Large intestine (tissue), 3 donors: ENCODE results near the gene TUBB1. TPM values are rescaled to one million over a fixed set of nuclear protein-coding genes. Genes with fewer than 3 reads are reported as not detected.
"Not testable (repeated sequence)": the region's sequence is repeated elsewhere in the genome, so short reads cannot be mapped to it uniquely, and the experiment has no call there.

Source experiments
- DNase-seq, 2 donors: peaks; one replicate each; pipeline versions ENCODE4 v3.0.0 to v3.0.0-alpha.2; 2013
- H3K27ac ChIP-seq: one replicate; pipeline ENCODE4 v1.5.1; 2013; ENCODE audit warnings: low read length
- H3K27me3 ChIP-seq: 2 replicates; pipeline ENCODE4 v1.6.1; 2013; ENCODE audit warnings: low read length; ENCODE audit not compliant: control insufficient read depth, insufficient read depth
- H3K36me3 ChIP-seq: 2 replicates; pipeline ENCODE4 v1.6.1; 2013; ENCODE audit warnings: low read length; ENCODE audit not compliant: control insufficient read depth, insufficient read depth
- H3K4me1 ChIP-seq: one replicate; pipeline ENCODE4 v1.6.1; 2013; ENCODE audit warnings: low read length; ENCODE audit not compliant: control insufficient read depth, insufficient read depth
- H3K4me3 ChIP-seq: one replicate; pipeline ENCODE4 v1.5.1; 2013; ENCODE audit warnings: low read length
- H3K9me3 ChIP-seq: one replicate; pipeline ENCODE4 v1.6.1; 2013; ENCODE audit warnings: mild to moderate bottlenecking, low read depth, low read length, moderate library complexity; ENCODE audit not compliant: control insufficient read depth
- WGBS: methylation state at CpG from one replicate; pipeline ENCODE4 v1.1.5; 2013; ENCODE audit warnings: low lambda C conversion rate; ENCODE audit not compliant: insufficient coverage; 5-methylcytosine and 5-hydroxymethylcytosine counted together
- polyA plus RNA-seq: library from polyadenylated mRNA; unstranded; fragments of 120-200 nt; gene quantifications from one replicate; pipeline ENCODE4 v1.2.1, GENCODE V29; 2013

The TUBB1 gene
- polyA plus RNA-seq, 1 donor, result 0.52 TPM

- peak; percentile 93 to 97 for DNase-seq
- Histone ChIP-seq H3K4me3 (peak within 1 kb of the TSS; percentile 86), H3K27me3 (no peaks in the 10 kb centered on the region), H3K27ac (peak within 1 kb of the TSS; percentile 92), H3K36me3 (peaks cover 47% of the 10 kb centered on the region), H3K9me3 (no peaks in the 10 kb centered on the region), H3K4me1 (peaks cover 9% of the 10 kb centered on the region)
- WGBS, result no CpG with 5 or more reads among the region's 86 CpGs
These were observed 12.9 kb downstream of the TUBB1 start, which contains the start of gene ATP5F1E for GRCh38 chr20:59032023-59032712. ATP5F1E (minus strand) TSS chr20:59032335; CDS start chr20:59032251, 84 bp downstream.

GRCh38 chr20:59032713-59033059 is 13.5 kb downstream of the TUBB1 start:
- no CpG with 5 or more reads among the region's 13 CpGs for WGBS
- no peaks in the 10 kb centered on the region for H3K9me3 ChIP-seq
- H3K27me3 ChIP-seq, result no peaks in the 10 kb centered on the region
- H3K36me3 ChIP-seq, result peaks cover 47% of the 10 kb centered on the region
- H3K4me3 ChIP-seq, result peak overlapping the region; percentile 68
- H3K4me1 ChIP-seq, result peaks cover 9% of the 10 kb centered on the region
- H3K27ac ChIP-seq, result peak overlapping the region; percentile 84
- no peak for DNase-seq

- Histone ChIP-seq H3K27me3 (no peaks in the 10 kb centered on the region), H3K4me3 (peak overlapping the region; percentile 68), H3K36me3 (peaks cover 48% of the 10 kb centered on the region), H3K27ac (peak overlapping the region; percentile 84), H3K4me1 (peaks cover 9% of the 10 kb centered on the region), H3K9me3 (no peaks in the 10 kb centered on the region)
- 90% methylated on average over 1 of the region's 1 CpG for WGBS
- DNase-seq, result no peak
These were observed 13.9 kb downstream of the TUBB1 start for GRCh38 chr20:59033093-59033492.

GRCh38 chr20:59033616-59034165 is 14.5 kb downstream of the TUBB1 start:
- Histone ChIP-seq H3K9me3 (no peaks in the 10 kb centered on the region), H3K4me1 (peaks cover 9% of the 10 kb centered on the region), H3K4me3 (no peak overlapping the region), H3K27ac (no peak overlapping the region), H3K36me3 (peaks cover 49% of the 10 kb centered on the region), H3K27me3 (no peaks in the 10 kb centered on the region)
- 80% methylated on average over 1 of the region's 2 CpGs for WGBS
- DNase-seq, result no peak

GRCh38 chr20:59035381-59035780 is 16.2 kb downstream of the TUBB1 start:
- Histone ChIP-seq H3K36me3 (peaks cover 42% of the 10 kb centered on the region), H3K9me3 (no peaks in the 10 kb centered on the region), H3K4me1 (peaks cover 14% of the 10 kb centered on the region), H3K27ac (no peak overlapping the region), H3K4me3 (no peak overlapping the region), H3K27me3 (no peaks in the 10 kb centered on the region)
- no peak for DNase-seq
- 100% methylated on average over 1 of the region's 3 CpGs for WGBS

GRCh38 chr20:59037386-59037785 is 18.2 kb downstream of the TUBB1 start:
- H3K36me3 ChIP-seq, result peaks cover 42% of the 10 kb centered on the region
- H3K4me3 ChIP-seq, result no peak overlapping the region
- H3K9me3 ChIP-seq, result no peaks in the 10 kb centered on the region
- WGBS, result no CpG with 5 or more reads among the region's 12 CpGs
- peaks cover 22% of the 10 kb centered on the region for H3K4me1 ChIP-seq
- no peak for DNase-seq
- no peak overlapping the region for H3K27ac ChIP-seq
- no peaks in the 10 kb centered on the region for H3K27me3 ChIP-seq

- no peak for DNase-seq
- Histone ChIP-seq H3K27ac (no peak overlapping the region), H3K27me3 (no peaks in the 10 kb centered on the region), H3K36me3 (peaks cover 42% of the 10 kb centered on the region), H3K9me3 (no peaks in the 10 kb centered on the region), H3K4me3 (no peak overlapping the region), H3K4me1 (peaks cover 23% of the 10 kb centered on the region)
- WGBS, result no CpG with 5 or more reads among the region's 1 CpG
These were observed 20.0 kb downstream of the TUBB1 start for GRCh38 chr20:59039233-59039632.

GRCh38 chr20:59040667-59041066 is 21.4 kb downstream of the TUBB1 start:
- Histone ChIP-seq H3K27me3 (no peaks in the 10 kb centered on the region), H3K36me3 (peaks cover 29% of the 10 kb centered on the region), H3K4me1 (peaks cover 23% of the 10 kb centered on the region), H3K9me3 (no peaks in the 10 kb centered on the region), H3K27ac (peak overlapping the region; percentile 84), H3K4me3 (peak overlapping the region; percentile 94)
- WGBS, result 25% methylated on average over 2 of the region's 5 CpGs
- DNase-seq, result peak; percentile 73 to 89

- H3K4me1 ChIP-seq, result peaks cover 23% of the 10 kb centered on the region
- 100% methylated on average over 2 of the region's 16 CpGs for WGBS
- not testable (repeated sequence) for H3K27me3 ChIP-seq
These were observed 22.3 kb downstream of the TUBB1 start for GRCh38 chr20:59041487-59041886.

GRCh38 chr20:59042151-59042795 is 23.0 kb downstream of the TUBB1 start, which contains the start of gene PRELID3B:
PRELID3B (minus strand) TSS chr20:59042786; CDS start chr20:59042730, 56 bp downstream.
- no CpG with 5 or more reads among the region's 50 CpGs for WGBS
- peaks cover 29% of the 10 kb centered on the region for H3K4me1 ChIP-seq
- H3K9me3 ChIP-seq, result no peaks in the 10 kb centered on the region
- H3K4me3 ChIP-seq, result peak within 1 kb of the TSS; percentile 94
- no peaks in the 10 kb centered on the region for H3K27me3 ChIP-seq
- peak in 1 of 2 donors; percentile 71 for DNase-seq
- H3K27ac ChIP-seq, result peak within 1 kb of the TSS; percentile 84
- peaks cover 16% of the 10 kb centered on the region for H3K36me3 ChIP-seq

More at GRCh38 chr20:59041487-59041886, 22.3 kb downstream of the TUBB1 start:
- Histone ChIP-seq H3K36me3 (peaks cover 21% of the 10 kb centered on the region), H3K27ac (peak overlapping the region; percentile 84), H3K4me3 (peak overlapping the region; percentile 94)
- H3K9me3 ChIP-seq, DNase-seq: not testable (repeated sequence)
